Mononuclear cell (primary cell): ENCODE data around the gene NOS1. TPM values are rescaled to one million over a fixed set of nuclear protein-coding genes. Genes with fewer than 3 reads are reported as not detected.

ENCODE experiments used
- H3K27me3 ChIP-seq: 2 replicates; pipeline ENCODE4 v1.6.0; 2011; ENCODE audit warnings: low read length, control low read depth; ENCODE audit not compliant: insufficient read depth
- H3K4me1 ChIP-seq: 2 replicates; pipeline ENCODE4 v1.5.1; 2011; ENCODE audit warnings: mild to moderate bottlenecking, low read length, control low read depth; ENCODE audit not compliant: insufficient read depth
- H3K4me3 ChIP-seq: 2 replicates; pipeline ENCODE4 v1.5.1; 2011; ENCODE audit warnings: mild to moderate bottlenecking, low read length, moderate library complexity
- H3K9me3 ChIP-seq: 2 replicates; pipeline ENCODE4 v1.5.1; 2011; ENCODE audit warnings: low read depth, mild to moderate bottlenecking, control low read depth, low read length
- total RNA-seq: library from RNA; depleted of rRNA; stranded (reverse); fragments of >200 nt; gene quantifications from one replicate; pipeline ENCODE4 v1.2.3, GENCODE V29; 2012

NOS1 gene
- total RNA-seq, 1 donor, result not detected

DNA sequence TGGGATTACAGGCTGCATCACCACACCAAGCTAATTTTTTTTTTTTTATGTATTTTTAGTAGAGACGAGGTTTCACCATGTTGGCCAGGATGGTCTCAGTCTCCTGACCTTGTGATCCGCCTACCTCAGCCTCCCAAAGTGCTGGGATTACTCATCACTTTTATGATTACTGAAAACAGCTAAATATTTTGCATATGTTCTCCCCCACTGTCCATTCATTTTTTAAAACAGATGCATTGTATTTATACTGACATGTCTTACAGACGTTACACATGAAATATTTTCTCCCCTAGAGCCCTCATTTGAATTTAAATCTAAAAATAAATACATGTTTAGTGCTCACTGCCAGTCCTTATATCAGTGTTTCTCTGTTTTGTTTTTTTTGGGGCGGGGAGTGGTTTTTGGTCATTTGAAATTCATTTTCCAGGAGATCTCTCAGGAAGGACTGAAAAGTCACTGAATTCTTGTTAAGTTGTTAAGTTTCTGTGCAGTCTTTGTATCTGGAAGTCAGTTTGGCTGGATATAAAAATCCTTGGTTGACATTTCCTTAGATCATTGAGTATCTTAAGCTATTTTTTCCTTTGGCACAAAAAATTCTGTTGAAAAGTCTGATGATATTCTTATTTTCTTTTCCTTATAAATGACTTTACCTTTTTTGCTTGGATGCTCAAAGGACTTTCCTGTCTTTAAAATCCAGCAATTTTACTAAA, 180.5 kb downstream of the NOS1 start:
- Histone ChIP-seq H3K4me3 (no peak overlapping the region), H3K27me3 (no peaks in the 10 kb centered on the region), H3K9me3 (no peaks in the 10 kb centered on the region), H3K4me1 (no peaks in the 10 kb centered on the region)

DNA sequence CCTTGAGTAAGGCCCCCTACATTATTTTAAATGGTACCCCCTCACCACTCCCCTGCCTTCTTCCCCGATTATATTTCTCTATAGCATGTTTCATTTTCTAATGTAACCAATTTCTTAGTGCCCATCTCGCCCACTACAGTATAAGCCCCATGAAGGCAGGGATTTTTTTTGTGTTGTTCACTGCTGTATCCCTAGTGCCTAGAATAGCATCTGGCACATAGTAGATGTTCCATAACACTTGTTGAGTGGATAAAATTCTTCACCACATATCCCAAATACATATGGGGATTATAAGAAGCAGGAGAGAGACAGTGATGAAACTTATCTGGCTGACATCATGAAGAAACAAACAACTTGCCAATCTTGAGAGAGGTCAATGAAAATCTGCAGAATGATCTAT, 182.7 kb downstream of the NOS1 start:
- Histone ChIP-seq H3K27me3 (no peaks in the 10 kb centered on the region), H3K4me1 (no peaks in the 10 kb centered on the region), H3K4me3 (no peak overlapping the region)

DNA sequence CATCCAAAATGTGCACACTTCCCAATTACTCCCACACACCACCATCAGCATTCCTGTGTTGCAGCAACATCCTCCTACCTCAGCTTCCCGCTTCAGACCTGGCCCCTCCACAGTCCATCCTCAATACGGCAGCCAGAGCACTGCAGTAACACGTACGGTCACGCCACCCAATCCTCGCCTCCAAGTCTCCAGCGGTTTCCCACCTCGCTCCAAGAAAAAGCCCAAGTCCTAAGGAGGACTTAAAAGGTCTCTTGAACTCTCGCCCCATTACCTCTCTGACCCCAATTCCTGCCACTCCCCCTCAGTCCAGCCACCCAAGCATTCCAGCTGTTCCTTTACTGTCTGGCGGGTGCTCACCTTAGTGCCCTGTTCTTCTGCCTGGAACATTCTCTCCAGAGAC, 183.1 kb downstream of the NOS1 start:
- no peaks in the 10 kb centered on the region for H3K9me3 ChIP-seq
- H3K4me1 ChIP-seq, result no peaks in the 10 kb centered on the region
- H3K4me3 ChIP-seq, result no peak overlapping the region
- H3K27me3 ChIP-seq, result no peaks in the 10 kb centered on the region

More for the DNA sequence above, 182.7 kb downstream of the NOS1 start:
- no peaks in the 10 kb centered on the region for H3K9me3 ChIP-seq

DNA sequence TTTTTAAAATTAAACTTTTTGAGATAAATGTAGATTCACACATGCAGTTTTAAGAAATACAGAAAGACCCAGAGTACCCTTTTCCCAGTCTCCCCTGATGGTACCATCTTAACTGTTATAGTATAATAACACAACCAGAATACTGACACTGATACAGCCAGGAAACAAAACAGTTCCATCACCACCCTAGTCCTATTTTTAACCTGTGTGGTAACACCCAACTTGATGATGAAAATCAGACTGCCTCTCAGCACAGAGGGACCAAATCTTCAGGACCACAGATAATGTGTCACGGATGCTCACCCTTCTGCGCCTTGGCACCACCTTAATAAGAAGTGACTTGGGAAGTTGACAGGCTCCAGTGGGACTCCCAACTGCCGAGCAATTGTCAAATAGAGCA, 189.3 kb downstream of the NOS1 start:
- Histone ChIP-seq H3K4me3 (no peak overlapping the region), H3K27me3 (no peaks in the 10 kb centered on the region), H3K4me1 (no peaks in the 10 kb centered on the region), H3K9me3 (no peaks in the 10 kb centered on the region)

DNA sequence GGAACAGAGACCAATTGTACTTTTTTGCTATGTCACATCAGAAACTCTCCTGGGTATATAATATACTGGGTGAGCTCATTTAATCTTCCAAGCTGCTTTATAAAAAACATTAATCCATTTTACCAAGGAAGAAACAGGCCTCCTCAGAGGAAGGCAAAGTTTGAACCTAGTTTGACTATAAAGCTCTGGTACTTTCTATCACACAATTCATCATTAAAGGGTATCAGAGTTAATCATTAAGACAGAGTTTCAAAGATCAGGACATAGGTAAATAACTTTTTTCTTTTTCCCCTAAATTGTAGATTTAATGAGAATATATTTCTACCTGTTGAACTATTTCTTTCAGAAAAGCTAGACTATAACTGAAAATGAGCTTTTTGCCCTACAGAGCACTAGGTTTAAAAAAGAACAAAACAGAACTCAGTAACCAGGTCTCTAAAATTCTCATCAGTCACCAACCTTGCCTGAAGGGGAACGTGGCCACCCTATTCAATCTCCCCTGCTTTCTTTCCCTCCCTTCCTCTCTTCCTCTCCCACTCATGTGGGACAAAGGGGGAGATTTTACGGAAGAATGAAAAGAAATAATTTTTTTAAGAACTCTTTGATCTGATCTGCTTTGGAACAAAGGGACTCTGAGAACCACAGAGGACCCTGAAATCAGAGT, 189.8 kb downstream of the NOS1 start:
- H3K27me3 ChIP-seq, result no peaks in the 10 kb centered on the region
- no peak overlapping the region for H3K4me3 ChIP-seq
- no peaks in the 10 kb centered on the region for H3K9me3 ChIP-seq
- no peaks in the 10 kb centered on the region for H3K4me1 ChIP-seq

GRCh38 chr12:117169548-117169947, 191.9 kb downstream of the NOS1 start:
- no peaks in the 10 kb centered on the region for H3K9me3 ChIP-seq
- H3K4me1 ChIP-seq, result no peaks in the 10 kb centered on the region
- no peak overlapping the region for H3K4me3 ChIP-seq
- H3K27me3 ChIP-seq, result no peaks in the 10 kb centered on the region

- H3K9me3 ChIP-seq, result no peaks in the 10 kb centered on the region
- H3K4me3 ChIP-seq, result no peak overlapping the region
- H3K27me3 ChIP-seq, result no peaks in the 10 kb centered on the region
- no peaks in the 10 kb centered on the region for H3K4me1 ChIP-seq
These were observed 192.4 kb downstream of the NOS1 start for GRCh38 chr12:117168976-117169375.

GRCh38 chr12:117167769-117168168, 193.7 kb downstream of the NOS1 start:
- Histone ChIP-seq H3K4me3 (no peak overlapping the region), H3K4me1 (no peaks in the 10 kb centered on the region), H3K9me3 (no peaks in the 10 kb centered on the region), H3K27me3 (no peaks in the 10 kb centered on the region)

DNA sequence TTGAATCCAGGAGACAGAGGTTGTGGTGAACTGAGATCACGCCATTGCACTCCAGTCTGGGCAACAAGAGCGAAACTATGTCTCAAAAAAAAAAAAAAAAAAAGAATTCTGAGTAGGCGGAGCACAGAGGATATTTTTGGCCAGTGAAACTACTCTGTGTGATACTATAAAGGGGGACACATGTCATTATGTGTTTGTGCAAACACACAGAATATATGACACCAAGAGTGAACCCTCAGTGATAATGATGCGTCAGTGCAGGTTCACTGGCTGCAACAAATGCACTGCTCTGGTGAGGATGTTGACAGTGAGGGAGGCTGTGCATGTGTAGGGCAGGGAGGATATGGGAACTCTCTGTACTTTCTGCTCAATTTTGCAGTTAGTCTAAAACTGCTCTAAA, 195.3 kb downstream of the NOS1 start:
- Histone ChIP-seq H3K27me3 (no peaks in the 10 kb centered on the region), H3K9me3 (no peaks in the 10 kb centered on the region), H3K4me1 (no peaks in the 10 kb centered on the region), H3K4me3 (no peak overlapping the region)

- no peak overlapping the region for H3K4me3 ChIP-seq
- H3K27me3 ChIP-seq, result no peaks in the 10 kb centered on the region
- no peaks in the 10 kb centered on the region for H3K4me1 ChIP-seq
- H3K9me3 ChIP-seq, result no peaks in the 10 kb centered on the region
These were observed 196.1 kb downstream of the NOS1 start for GRCh38 chr12:117165342-117165741.

- no peaks in the 10 kb centered on the region for H3K9me3 ChIP-seq
- H3K4me1 ChIP-seq, result no peaks in the 10 kb centered on the region
- no peaks in the 10 kb centered on the region for H3K27me3 ChIP-seq
- no peak overlapping the region for H3K4me3 ChIP-seq
These were observed 198.8 kb downstream of the NOS1 start for GRCh38 chr12:117162633-117163032.

- no peak overlapping the region for H3K4me3 ChIP-seq
- no peaks in the 10 kb centered on the region for H3K27me3 ChIP-seq
- H3K4me1 ChIP-seq, result no peaks in the 10 kb centered on the region
- no peaks in the 10 kb centered on the region for H3K9me3 ChIP-seq
These were observed 199.3 kb downstream of the NOS1 start for GRCh38 chr12:117162167-117162539.

GRCh38 chr12:117161460-117162166, 199.8 kb downstream of the NOS1 start:
- Histone ChIP-seq H3K4me3 (no peak overlapping the region), H3K9me3 (no peaks in the 10 kb centered on the region), H3K27me3 (no peaks in the 10 kb centered on the region), H3K4me1 (no peaks in the 10 kb centered on the region)

DNA sequence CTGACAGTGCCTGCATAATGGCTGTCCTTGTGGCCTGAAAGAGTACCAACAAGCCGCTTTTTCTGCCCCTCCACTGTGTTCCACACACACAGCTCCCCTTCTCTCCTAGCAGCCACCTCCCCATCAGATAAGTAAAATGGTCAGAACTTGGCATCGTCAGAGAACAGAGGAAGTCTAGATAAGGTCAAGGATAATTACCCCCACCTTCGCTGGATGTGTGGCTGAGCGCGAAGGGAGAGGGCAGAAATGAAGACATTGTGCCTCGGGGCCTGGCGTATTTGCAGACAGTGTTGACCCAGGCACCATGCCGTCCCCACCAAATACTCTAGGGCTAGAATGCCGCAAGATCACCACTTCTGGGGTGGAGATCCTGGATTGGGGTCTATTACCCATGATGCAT, 201.8 kb downstream of the NOS1 start:
- Histone ChIP-seq H3K4me3 (no peak overlapping the region), H3K27me3 (no peaks in the 10 kb centered on the region), H3K9me3 (no peaks in the 10 kb centered on the region), H3K4me1 (no peaks in the 10 kb centered on the region)

GRCh38 chr12:117158911-117159553, 202.4 kb downstream of the NOS1 start:
- H3K4me1 ChIP-seq, result no peaks in the 10 kb centered on the region
- no peaks in the 10 kb centered on the region for H3K9me3 ChIP-seq
- H3K4me3 ChIP-seq, result no peak overlapping the region
- H3K27me3 ChIP-seq, result no peaks in the 10 kb centered on the region
